Measurements from ENCODE around the gene DAPK1. TPM values are rescaled to one million over a fixed set of nuclear protein-coding genes. Genes with fewer than 3 reads are reported as not detected.

Gene DAPK1
- total RNA-seq, 1 donor from 2014 or later = 0.79 TPM

DNA sequence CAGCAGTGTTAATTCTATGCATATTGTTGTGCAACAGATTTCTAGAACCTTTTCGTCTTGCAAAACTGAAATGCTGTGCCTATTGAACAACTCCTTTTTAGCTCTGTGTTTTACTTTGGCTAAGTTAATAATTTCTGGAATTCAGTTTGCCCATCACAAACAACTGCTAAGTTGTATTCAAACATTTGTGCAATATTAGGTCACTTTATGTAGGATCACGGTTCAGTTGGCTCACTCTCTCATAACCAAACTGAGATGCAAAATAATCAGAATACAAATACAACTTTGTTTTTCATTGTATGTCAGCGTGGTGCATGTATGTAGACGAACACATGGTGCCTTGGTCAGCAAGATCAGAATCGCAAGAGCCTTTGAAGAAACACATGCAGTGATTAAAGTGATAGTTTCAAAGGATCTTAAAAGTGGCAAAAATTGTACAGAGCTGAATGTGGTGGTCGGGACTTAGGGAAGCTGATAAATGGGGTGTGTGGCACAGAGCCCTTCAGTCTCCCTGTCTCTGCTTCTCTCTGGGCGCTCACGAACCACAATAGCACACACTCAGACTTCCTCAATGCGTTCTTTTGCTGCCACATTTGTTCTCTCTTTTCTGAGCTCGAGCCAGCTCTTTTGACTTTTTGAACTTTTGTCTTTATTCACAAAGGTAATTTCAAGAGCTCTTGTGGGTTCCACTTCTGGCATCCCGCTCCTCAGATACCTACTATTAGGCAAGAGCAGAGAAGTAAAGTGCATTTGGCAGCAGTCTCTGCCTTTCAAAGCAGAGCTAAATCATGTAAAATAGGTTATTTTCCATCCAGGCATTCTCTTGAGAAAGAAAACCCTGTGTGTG lies 115.8 kb downstream of the DAPK1 start:
- Histone ChIP-seq H3K4me3 (ENCODE audit: low read depth, low read length) (no peak overlapping the region), H3K36me3 (ENCODE audit: control insufficient read depth, insufficient read depth, low read length) (no peaks in the 10 kb centered on the region), H3K27me3 (ENCODE audit: control insufficient read depth, insufficient read depth, low read length) (no peaks in the 10 kb centered on the region)
- DNase-seq (ENCODE audit: low read depth) (no peak), FAIRE-seq (peak; percentile 32)
- TF ChIP-seq, protein P1, sequence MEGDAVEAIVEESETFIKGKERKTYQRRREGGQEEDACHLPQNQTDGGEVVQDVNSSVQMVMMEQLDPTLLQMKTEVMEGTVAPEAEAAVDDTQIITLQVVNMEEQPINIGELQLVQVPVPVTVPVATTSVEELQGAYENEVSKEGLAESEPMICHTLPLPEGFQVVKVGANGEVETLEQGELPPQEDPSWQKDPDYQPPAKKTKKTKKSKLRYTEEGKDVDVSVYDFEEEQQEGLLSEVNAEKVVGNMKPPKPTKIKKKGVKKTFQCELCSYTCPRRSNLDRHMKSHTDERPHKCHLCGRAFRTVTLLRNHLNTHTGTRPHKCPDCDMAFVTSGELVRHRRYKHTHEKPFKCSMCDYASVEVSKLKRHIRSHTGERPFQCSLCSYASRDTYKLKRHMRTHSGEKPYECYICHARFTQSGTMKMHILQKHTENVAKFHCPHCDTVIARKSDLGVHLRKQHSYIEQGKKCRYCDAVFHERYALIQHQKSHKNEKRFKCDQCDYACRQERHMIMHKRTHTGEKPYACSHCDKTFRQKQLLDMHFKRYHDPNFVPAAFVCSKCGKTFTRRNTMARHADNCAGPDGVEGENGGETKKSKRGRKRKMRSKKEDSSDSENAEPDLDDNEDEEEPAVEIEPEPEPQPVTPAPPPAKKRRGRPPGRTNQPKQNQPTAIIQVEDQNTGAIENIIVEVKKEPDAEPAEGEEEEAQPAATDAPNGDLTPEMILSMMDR (IDR thresholded peaks at IDR 0.05; ENCODE audit: insufficient read depth, low read length, severe bottlenecking) = no peak

DNA sequence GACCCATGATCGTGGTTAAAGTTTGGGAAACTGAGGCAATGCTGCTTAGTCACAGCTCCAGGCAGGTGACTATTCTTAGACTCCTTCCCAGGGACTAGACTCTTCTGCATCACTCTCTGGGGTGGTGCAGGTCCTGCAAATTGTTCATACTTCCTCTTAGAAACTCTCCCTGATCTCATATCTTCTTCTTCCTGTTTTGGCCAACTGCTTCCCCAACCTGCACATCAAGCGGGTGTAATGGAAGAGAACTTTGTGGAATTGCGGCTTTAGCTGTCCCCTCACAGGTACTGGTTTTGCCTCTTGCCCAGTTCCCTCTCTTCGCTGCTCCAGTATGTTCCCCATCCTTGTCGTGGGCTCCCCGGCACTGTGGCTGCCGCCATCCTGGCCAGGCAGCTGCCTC lies 116.7 kb downstream of the DAPK1 start:
- no peaks in the 10 kb centered on the region for H3K27me3 ChIP-seq (ENCODE audit: control insufficient read depth, insufficient read depth, low read length)
- H3K4me3 ChIP-seq (ENCODE audit: low read depth, low read length) = no peak overlapping the region
- TF ChIP-seq, protein P1 (IDR thresholded peaks at IDR 0.05; ENCODE audit: insufficient read depth, low read length, severe bottlenecking) = no peak

DNA sequence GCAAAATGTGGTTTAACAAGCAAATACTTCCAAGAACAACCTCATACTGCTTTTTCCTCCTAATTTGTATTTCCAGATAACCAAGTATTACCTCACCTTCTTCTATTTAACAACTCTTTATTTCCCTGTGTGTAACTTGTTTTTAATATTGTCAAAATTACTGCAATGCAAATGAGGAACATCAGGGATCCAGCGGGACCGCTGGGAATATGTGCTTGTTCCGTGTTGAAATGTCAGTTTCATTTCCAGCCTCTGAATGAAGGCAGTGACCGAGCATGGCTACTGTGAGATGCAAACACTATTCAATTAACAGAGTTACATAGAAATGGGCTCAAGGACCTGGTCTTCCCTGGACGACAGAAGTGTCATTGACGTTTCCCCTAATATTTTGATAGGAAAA lies 117.5 kb downstream of the DAPK1 start:
- Histone ChIP-seq H3K36me3 (ENCODE audit: control insufficient read depth, insufficient read depth, low read length) (no peaks in the 10 kb centered on the region), H3K4me3 (ENCODE audit: low read depth, low read length) (no peak overlapping the region), H3K27me3 (ENCODE audit: control insufficient read depth, insufficient read depth, low read length) (no peaks in the 10 kb centered on the region)
- DNase-seq (ENCODE audit: low read depth) (no peak), FAIRE-seq (no peak)
- TF ChIP-seq, protein P1 (IDR thresholded peaks at IDR 0.05; ENCODE audit: insufficient read depth, low read length, severe bottlenecking) = no peak

More for the DNA sequence above, 116.7 kb downstream of the DAPK1 start:
- DNase-seq (ENCODE audit: low read depth) (no peak), FAIRE-seq (no peak)
- no peaks in the 10 kb centered on the region for H3K36me3 ChIP-seq (ENCODE audit: control insufficient read depth, insufficient read depth, low read length)

DNA sequence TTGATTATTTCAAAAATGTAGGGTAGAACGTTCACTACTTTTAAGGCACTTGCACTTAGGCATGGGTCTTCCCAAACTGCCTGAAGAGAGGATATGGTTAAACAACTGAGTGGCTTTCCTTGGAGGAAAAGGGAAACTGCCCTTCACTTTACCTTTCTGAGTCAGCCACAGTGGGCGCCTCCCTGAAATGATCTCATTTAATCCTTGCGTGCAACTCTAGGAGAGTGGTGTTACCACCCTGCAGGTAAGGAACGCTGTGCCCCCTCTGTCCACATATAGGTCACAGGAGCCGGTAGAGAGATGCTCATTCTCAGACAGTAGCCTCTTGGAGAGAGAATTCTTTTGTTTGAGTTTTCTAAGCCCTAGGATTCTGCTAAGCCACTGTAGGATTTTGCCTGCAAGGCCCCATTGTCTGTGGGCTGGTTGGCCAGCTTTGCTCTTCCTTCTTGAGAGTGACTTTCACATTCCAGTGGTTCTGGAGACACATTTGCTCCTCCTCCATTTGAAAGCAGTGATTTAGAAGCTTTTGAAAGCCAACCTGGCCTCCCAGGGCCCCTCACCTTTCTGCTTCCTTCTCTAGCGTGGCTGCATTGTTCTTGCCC lies 118.0 kb downstream of the DAPK1 start:
- no peak for FAIRE-seq
- Histone ChIP-seq H3K36me3 (ENCODE audit: control insufficient read depth, insufficient read depth, low read length) (no peaks in the 10 kb centered on the region), H3K27me3 (ENCODE audit: control insufficient read depth, insufficient read depth, low read length) (no peaks in the 10 kb centered on the region), H3K4me3 (ENCODE audit: low read depth, low read length) (no peak overlapping the region)
- TF ChIP-seq, protein P1 (IDR thresholded peaks at IDR 0.05; ENCODE audit: insufficient read depth, low read length, severe bottlenecking) = no peak
- DNase-seq (ENCODE audit: low read depth) = peak; percentile 66

DNA sequence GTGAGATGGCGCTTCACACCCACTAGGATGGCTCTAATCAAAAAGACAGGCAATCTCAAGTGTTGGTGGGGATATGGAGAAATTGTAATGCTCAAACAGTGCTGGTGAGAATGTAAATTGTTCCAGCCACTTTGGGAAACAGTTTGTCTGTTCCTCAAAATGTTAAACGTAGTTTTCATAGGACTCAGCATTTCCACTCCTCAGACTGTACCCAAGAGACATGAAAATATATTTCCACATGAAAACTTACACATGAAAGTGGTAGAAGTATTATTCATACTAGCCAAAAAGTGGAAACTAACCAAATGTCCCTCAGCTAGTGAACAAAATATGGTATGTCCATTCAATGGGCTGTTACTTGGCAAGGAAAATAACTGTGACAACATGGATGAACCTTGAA lies 120.6 kb downstream of the DAPK1 start:
- no peak overlapping the region for H3K4me3 ChIP-seq (ENCODE audit: low read depth, low read length)
- DNase-seq (ENCODE audit: low read depth) (no peak), FAIRE-seq (no peak)
- TF ChIP-seq, protein P1 (IDR thresholded peaks at IDR 0.05; ENCODE audit: insufficient read depth, low read length, severe bottlenecking) = no peak
- H3K27me3 ChIP-seq (ENCODE audit: control insufficient read depth, insufficient read depth, low read length) = no peaks in the 10 kb centered on the region
- no peaks in the 10 kb centered on the region for H3K36me3 ChIP-seq (ENCODE audit: control insufficient read depth, insufficient read depth, low read length)
